HCT116 (cell line): ENCODE data around the gene NEK8.

Experiments
- ATF3 ChIP-seq: IDR thresholded peaks from 2 replicates; pipeline ENCODE4 v1.6.1; 2012
- CTCF ChIP-seq, 3 experiments: fragments of 200-600 bp in 1 of 3; sonication (generic) in 1 of 3; IDR thresholded peaks in 2 of 3; conservative IDR thresholded peaks in 1 of 3; 2 replicates each; pipeline ENCODE4 v1.5.1; 2012 to 2017; ENCODE audit warnings: low read depth in 2 of 3, low read length in 2 of 3, antibody characterized with exemption in 1 of 3, borderline replicate concordance in 1 of 3, control low read depth in 1 of 3, mild to moderate bottlenecking in 1 of 3, mixed read lengths in 1 of 3, mixed run types in 1 of 3, moderate library complexity in 1 of 3; ENCODE audit not compliant: insufficient read depth in 1 of 3
- EGR1 ChIP-seq: IDR thresholded peaks from 2 replicates; pipeline ENCODE4 v1.6.1; 2012; ENCODE audit warnings: low read depth
- EZH2 ChIP-seq: fragments of 200-600 bp; sonication (generic); IDR thresholded peaks from 2 replicates; pipeline ENCODE4 v1.6.1; 2017; ENCODE audit warnings: antibody characterized with exemption, mixed run types
- JUND ChIP-seq: IDR thresholded peaks from 2 replicates; pipeline ENCODE4 v1.6.1; 2012
- MAX ChIP-seq: IDR thresholded peaks from 2 replicates; pipeline ENCODE4 v1.6.1; 2012
- POLR2A ChIP-seq: IDR thresholded peaks from 2 replicates; pipeline ENCODE4 v1.7.0; 2011; ENCODE audit warnings: borderline replicate concordance; ENCODE audit not compliant: insufficient read depth, insufficient read length; ENCODE audit errors: extremely low read depth
- RAD21 ChIP-seq: IDR thresholded peaks from 2 replicates; pipeline ENCODE4 v1.6.1; 2012; ENCODE audit warnings: low read depth, mild to moderate bottlenecking
- SIN3A ChIP-seq: IDR thresholded peaks from 2 replicates; pipeline ENCODE4 v1.6.1; 2012; ENCODE audit warnings: low read depth

- TF ChIP-seq MAX: no peak
- no peak for TF ChIP-seq JUND
- no peak for TF ChIP-seq EZH2
- no peak for TF ChIP-seq EGR1
- no peak for TF ChIP-seq SIN3A
- TF ChIP-seq ATF3: no peak
- TF ChIP-seq POLR2A: no peak
- no peak for TF ChIP-seq RAD21
- no peak for TF ChIP-seq CTCF (IDR thresholded peaks at IDR 0.05 in 2 of 3, conservative IDR thresholded peaks at IDR 0.05 in 1 of 3; ENCODE audit: borderline replicate concordance in 1 of 3, insufficient read depth in 1 of 3, low read depth in 2 of 3, low read length in 2 of 3)
Observed at GRCh38 chr17:28685366-28685765, 43.2 kb upstream of the NEK8 start.
